ENCODE data around the gene CIC.

DNA sequence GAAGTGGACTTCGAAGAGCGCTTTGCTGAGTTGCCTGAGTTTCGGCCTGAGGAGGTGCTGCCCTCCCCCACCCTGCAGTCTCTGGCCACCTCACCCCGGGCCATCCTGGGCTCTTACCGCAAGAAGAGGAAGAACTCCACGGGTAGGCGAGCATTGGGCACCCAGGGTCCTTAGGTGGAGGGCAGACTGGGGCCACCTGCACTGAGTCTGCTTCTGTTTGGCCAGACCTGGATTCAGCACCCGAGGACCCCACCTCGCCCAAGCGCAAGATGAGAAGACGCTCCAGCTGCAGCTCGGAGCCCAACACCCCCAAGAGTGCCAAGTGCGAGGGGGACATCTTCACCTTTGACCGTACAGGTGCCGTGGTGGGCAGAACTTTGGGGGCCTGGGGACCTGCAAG lies 24.9 kb downstream of the CIC start:
- TF ChIP-seq CBFB (IDR thresholded peaks at IDR 0.05; ENCODE audit: low read depth): no peak
- no peak for TF ChIP-seq POLR2A (IDR thresholded peaks at IDR 0.05; ENCODE audit: low read depth, low read length)
- TF ChIP-seq, protein P1, sequence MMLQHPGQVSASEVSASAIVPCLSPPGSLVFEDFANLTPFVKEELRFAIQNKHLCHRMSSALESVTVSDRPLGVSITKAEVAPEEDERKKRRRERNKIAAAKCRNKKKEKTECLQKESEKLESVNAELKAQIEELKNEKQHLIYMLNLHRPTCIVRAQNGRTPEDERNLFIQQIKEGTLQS (IDR thresholded peaks at IDR 0.05; ENCODE audit: borderline replicate concordance, extremely low read depth, low read depth, low read length): no peak
- no peak for TF ChIP-seq RUNX3 (IDR thresholded peaks at IDR 0.05; ENCODE audit: low read length)
- TF ChIP-seq CHD4 (IDR thresholded peaks at IDR 0.05): no peak
- TF ChIP-seq SRF (IDR thresholded peaks at IDR 0.05; ENCODE audit: low read depth in 2 of 2, low read length in 2 of 2): no peak
- no peak for TF ChIP-seq CHD1 (IDR thresholded peaks at IDR 0.05; ENCODE audit: low read depth, low read length)
- no peak for TF ChIP-seq RFX5 (IDR thresholded peaks at IDR 0.05; ENCODE audit: low read depth, low read length)
- TF ChIP-seq ESRRA (IDR thresholded peaks at IDR 0.05; ENCODE audit: low read length): no peak
- no peak for TF ChIP-seq SMAD1 (IDR thresholded peaks at IDR 0.05; ENCODE audit: low read depth, partially characterized antibody)
- TF ChIP-seq RAD21 (IDR thresholded peaks at IDR 0.05; ENCODE audit: insufficient read depth, low read depth, low read length): no peak

Measured in GM12878 (cell line).